ENCODE data around the gene TELO2.
"Not testable (repeated sequence)": the region's sequence is repeated elsewhere in the genome, so short reads cannot be mapped to it uniquely, and the experiment has no call there.

The TELO2 gene

DNA sequence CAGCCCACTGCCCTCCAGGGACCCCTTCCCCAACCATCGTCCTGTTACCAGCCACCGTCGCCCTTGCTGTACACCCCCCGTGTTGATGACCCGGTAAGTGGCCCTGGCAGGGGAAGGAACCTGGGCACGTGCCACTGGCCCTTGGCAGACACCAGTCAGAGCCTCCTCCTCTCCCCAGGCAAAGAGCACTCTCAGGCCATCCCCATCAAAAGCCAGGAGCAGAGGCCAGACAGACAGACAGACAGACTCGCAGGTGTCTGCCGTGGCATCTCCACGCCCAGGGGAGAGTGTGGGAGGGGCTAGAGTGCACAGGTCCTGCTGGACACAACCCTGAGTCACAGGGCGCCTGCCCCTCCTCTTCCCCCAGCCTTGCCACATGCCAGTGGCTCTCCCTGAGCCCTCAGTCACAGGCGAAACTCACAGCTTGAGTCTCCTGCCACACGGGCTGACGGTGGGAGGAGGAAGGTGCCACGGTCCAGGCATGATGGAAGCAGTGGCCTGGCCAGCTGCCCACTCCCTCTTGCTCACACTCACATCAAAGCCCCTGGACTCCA lies 26.1 kb upstream of the TELO2 start:
- no peak overlapping the region for H3K27ac Mint-ChIP-seq
- H3K4me3 Mint-ChIP-seq = no peak overlapping the region
- H3K9me3 Mint-ChIP-seq = no peaks in the 10 kb centered on the region
- H3K36me3 Mint-ChIP-seq = peaks cover 3% of the 10 kb centered on the region
- peaks cover 27% of the 10 kb centered on the region for H3K4me1 Mint-ChIP-seq
- H3K27me3 Mint-ChIP-seq = no peaks in the 10 kb centered on the region

DNA sequence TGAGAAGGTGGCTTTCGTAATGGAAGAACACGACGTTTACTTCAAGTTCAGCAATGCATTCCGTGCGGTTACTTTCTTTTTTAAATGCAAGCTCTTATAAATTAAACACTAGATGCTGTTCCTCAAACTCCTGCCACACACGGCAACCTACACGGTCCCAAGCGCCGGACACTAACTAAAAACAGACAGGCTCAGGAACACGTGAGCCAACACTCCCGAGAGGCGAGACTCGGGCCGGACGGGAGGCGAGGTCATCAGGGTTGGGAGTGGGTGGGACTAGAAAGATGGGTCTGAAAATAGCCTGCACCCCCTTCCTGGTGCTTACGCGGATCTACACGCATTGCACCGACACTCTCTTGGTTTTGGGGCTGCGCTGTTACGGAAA lies 24.7 kb upstream of the TELO2 start:
- Mint-ChIP-seq H3K4me3 (no peak overlapping the region), H3K27me3 (no peaks in the 10 kb centered on the region), H3K27ac (no peak overlapping the region), H3K36me3 (peaks cover 1% of the 10 kb centered on the region), H3K4me1 (peaks cover 35% of the 10 kb centered on the region), H3K9me3 (no peaks in the 10 kb centered on the region)

DNA sequence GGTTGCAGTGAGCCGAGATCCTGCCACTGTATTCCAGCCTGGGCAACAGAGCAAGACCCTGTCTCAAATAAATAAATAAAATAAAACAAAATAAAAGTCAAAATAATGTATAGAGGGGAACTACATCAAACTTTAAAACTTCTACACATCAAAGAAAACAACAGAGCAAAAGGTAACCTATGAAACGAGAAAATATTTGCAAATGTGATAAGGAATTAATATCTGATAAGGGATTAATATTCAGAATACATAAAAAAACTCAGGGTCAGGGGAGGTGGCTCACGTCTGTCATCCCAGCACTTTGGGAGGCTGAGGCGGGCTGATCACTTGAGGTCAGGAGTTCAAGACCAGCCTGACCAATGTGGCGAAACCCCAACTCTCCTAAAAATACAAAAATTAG lies 24.0 kb upstream of the TELO2 start:
- not testable (repeated sequence) for H3K27ac Mint-ChIP-seq, H3K27me3 Mint-ChIP-seq, H3K9me3 Mint-ChIP-seq, H3K36me3 Mint-ChIP-seq, H3K4me3 Mint-ChIP-seq
- H3K4me1 Mint-ChIP-seq = peaks cover 38% of the 10 kb centered on the region

DNA sequence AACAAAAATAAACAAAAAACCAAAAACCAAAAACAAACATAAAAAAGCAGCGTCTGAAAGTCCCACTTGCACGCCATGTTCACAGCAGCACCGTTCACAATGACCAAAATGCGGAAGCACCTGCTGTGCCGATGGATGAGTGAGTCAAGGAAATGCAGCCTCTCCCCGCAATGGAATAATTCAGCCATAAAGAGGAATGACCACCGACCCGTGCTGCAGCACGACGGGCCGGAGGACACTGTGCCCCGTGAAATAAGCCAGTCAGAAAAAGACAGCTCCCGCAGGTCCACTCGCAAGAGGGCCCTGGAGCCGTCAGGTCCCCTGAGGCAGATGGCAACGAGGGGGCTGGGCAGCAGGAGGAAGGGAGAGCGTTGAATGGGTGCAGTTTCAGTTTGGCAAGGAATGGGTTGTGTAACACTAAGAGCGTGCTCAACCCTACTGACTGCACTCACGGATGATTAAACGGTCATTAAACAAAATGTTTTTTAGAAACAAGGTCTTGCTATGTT lies 23.4 kb upstream of the TELO2 start:
- peaks cover 39% of the 10 kb centered on the region for H3K4me1 Mint-ChIP-seq

DNA sequence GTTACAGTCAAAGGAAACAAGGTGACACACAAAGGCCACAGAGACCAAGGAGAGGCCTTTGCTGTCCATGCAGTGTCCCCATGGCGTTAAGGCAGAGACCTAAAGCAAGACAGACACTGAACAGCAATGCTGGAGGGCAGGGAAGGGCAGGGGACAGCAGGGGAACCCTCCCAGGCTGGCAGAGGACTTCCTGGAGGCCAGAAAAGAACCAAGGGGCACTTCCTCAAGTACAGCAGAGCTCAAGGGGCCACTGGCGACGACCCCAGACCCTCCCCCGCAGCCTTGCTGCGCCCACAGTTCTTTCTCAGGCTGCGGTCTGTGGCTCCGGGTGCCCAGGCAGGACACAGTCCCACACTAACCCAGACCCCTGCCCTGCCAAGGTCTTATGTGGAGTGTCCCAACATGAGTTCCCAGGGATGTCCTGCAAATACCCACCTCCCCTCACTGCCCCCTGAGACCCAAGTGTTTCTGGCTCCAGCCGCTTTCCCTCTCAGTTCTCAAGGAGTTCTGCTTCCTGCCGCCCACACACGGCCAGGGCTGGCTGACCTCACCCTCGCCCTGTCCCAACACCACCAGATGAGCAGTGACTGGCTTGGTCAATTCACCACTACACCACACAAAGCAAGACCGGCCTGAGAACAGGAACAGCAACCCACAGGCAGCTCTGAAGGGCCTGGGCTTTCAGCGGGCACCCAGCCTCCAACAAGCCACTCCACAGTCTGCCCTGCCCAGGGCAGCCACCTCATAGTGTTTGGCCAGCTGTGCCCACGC lies 22.5 kb upstream of the TELO2 start:
- H3K9me3 Mint-ChIP-seq = no peaks in the 10 kb centered on the region
- H3K36me3 Mint-ChIP-seq = peaks cover 1% of the 10 kb centered on the region
- H3K4me1 Mint-ChIP-seq = peaks cover 43% of the 10 kb centered on the region
- H3K27me3 Mint-ChIP-seq = no peaks in the 10 kb centered on the region
- H3K4me3 Mint-ChIP-seq = no peak overlapping the region
- no peak overlapping the region for H3K27ac Mint-ChIP-seq

More for the DNA sequence above, 23.4 kb upstream of the TELO2 start:
- H3K9me3 Mint-ChIP-seq = no peaks in the 10 kb centered on the region
- peaks cover 1% of the 10 kb centered on the region for H3K36me3 Mint-ChIP-seq
- peak overlapping the region; percentile 62 for H3K4me3 Mint-ChIP-seq
- H3K27ac Mint-ChIP-seq = no peak overlapping the region
- no peaks in the 10 kb centered on the region for H3K27me3 Mint-ChIP-seq

DNA sequence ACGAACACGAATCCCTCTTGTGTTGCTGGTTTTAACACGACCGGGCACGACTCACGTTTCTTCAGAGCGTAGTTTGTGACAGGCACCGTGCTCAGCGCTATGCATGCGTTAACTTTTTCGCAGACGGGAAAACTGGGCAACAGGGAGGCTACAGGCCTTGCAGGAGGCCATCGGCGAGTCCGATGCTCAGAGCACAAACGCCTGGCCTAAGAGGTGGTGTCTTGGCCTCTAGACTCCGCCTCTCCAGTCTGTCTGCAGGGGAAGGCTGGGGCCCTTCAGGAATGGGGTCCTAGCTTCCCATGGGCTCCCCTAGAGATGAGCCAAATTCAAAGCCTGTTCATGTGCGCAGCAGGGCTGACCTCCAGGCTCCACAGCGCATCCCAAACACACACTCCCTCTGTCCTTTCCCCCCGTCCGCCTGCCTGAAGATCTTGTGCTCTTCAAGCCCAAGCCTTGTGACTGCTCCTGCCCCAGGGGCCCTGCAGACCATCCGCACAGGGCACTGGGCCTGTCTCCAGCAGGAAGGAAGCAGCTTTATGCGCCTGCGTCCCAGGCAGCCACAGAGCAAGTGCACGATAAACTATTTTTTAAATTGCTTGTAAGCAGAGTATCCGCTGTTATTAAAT lies 21.5 kb upstream of the TELO2 start:
- Mint-ChIP-seq H3K9me3 (no peaks in the 10 kb centered on the region), H3K4me1 (peaks cover 47% of the 10 kb centered on the region), H3K36me3 (peaks cover 1% of the 10 kb centered on the region), H3K27me3 (no peaks in the 10 kb centered on the region), H3K27ac (no peak overlapping the region), H3K4me3 (no peak overlapping the region)

DNA sequence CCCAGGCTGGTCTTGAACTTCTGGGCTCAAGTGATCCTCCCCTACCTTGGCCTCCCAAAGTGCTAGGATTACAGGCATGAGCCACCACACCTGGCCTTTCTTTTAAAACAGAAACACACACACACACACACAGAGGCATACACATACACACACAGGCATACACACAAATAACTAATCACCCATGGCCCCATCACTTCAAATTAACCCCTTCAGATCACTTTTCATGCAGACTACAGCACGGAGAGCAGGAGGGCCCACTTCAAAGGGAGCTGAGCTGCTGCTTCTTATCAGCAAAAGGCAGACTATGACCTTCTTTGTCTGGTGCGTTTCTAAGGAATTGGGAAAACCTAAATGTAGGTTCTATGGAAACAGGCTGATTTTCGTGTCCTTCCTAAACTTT lies 20.2 kb upstream of the TELO2 start:
- peaks cover 43% of the 10 kb centered on the region for H3K4me1 Mint-ChIP-seq

DNA sequence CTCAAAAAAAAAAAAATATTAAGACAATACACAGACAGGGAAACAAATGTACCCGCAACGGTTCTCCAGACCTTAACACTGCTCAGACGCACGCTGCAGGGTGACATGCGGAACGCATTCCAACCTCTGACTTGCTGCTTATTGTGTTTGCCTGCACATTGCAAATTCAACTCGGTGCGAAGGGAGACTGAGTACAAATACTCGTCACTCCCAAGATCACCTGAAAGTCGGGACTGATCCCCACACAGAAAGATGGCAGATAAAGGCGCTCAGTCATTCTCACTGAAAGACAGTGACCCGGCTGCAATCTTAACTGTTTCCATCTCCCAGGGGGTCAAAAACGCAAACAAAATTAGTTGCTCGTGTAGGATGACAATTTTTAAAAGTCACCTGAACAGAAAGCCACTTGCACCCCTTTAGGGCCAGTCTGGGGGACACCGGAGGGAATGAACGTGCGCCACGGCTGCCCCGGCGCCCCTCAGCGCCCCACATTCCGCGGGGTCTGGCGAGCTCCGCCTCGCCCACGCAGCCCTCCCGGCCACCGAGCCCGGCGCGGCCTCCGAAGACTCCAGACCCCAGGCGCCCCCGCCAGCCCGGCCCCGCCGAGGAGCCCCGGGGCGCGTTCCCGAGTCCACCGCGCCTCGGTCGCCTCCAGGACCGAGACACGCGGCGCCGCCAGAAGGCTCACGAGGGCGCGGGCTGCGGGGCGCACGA lies 18.9 kb upstream of the TELO2 start:
- peak overlapping the region; percentile 84 for H3K4me3 Mint-ChIP-seq
- peaks cover 43% of the 10 kb centered on the region for H3K4me1 Mint-ChIP-seq
- H3K9me3 Mint-ChIP-seq = no peaks in the 10 kb centered on the region
- peaks cover 1% of the 10 kb centered on the region for H3K36me3 Mint-ChIP-seq
- H3K27me3 Mint-ChIP-seq = no peaks in the 10 kb centered on the region
- H3K27ac Mint-ChIP-seq = peak overlapping the region; percentile 23

More for the DNA sequence above, 20.2 kb upstream of the TELO2 start:
- no peak overlapping the region for H3K27ac Mint-ChIP-seq
- H3K4me3 Mint-ChIP-seq = peak overlapping the region; percentile 51
- H3K36me3 Mint-ChIP-seq = peaks cover 1% of the 10 kb centered on the region
- no peaks in the 10 kb centered on the region for H3K27me3 Mint-ChIP-seq
- H3K9me3 Mint-ChIP-seq = no peaks in the 10 kb centered on the region

DNA sequence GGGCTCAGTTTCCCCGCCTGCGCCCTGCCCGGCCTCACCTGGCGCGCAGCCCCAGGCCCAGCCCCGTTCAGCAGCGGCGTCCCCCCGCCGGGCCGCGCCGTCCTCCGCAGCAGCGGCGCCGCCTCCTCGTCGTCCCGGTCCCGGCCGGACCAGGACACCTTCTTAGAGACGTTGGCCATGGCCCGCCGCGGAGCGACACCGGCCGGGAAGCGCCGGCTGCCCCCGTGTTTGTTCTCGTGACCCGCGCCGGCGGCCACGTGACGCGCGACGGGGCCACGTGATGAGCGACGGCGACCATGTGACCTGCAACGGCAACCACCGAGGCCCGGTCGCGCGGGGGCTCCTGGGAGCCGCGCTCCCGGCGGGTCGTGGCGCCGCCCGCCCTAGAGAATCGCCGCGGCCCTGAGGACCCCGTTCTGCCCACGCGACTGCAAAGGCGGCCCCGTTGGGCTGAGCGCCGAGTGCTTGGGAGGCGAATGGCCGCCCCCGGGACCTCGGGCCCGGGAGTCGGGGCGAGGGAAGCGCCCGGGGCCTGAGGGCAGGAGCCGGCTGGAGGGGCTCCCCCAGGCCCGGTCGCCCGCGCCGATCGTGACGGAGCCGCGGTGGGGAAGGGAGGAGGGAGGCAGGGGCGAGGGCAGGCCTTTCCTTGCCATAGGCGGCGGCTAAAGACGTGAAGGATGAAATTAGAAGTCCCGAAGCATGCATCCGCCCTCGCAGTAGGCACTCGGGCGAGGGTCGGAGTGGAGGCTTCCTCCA lies 18.2 kb upstream of the TELO2 start, which contains the start of gene CLCN7:
CLCN7 (minus strand) TSS at position 233 of the 756 bp plus-strand sequence; CDS start at position 179, 54 bp downstream.
- Mint-ChIP-seq H3K27ac (peak within 1 kb of the TSS; percentile 92), H3K9me3 (no peaks in the 10 kb centered on the region), H3K4me3 (peak within 1 kb of the TSS; percentile 89), H3K36me3 (no peaks in the 10 kb centered on the region), H3K27me3 (no peaks in the 10 kb centered on the region), H3K4me1 (peaks cover 36% of the 10 kb centered on the region)

DNA sequence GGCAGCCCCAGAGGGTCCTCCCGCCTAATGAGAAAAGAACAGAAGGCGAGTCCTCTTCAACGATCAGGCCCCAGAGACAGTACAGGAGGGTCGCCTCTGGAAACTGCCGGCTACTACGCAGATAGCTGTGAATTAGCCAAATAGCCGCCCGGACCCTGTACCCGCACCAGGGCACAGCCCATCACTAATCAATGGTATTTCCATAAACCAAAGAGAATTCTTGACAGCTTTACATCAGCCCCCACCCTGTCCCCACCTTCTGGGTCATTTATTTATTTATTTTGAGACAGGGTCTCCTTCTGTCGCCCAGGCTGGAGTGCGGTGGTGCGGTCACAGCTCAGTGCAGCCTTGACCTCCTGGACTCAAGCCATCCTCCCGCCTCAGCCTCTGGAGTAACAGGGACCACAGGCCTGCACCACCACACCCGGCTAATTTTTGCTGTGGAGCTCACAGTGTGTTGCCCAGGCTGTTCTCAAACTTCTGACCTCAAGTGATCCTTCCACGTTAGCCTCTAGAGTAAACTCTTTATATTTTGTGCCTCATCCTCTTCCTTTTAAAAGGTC lies 17.5 kb upstream of the TELO2 start:
- H3K4me3 Mint-ChIP-seq = peak overlapping the region; percentile 89
- H3K9me3 Mint-ChIP-seq = no peaks in the 10 kb centered on the region
- H3K27ac Mint-ChIP-seq = peak overlapping the region; percentile 92
- peaks cover 32% of the 10 kb centered on the region for H3K4me1 Mint-ChIP-seq
- no peaks in the 10 kb centered on the region for H3K36me3 Mint-ChIP-seq
- H3K27me3 Mint-ChIP-seq = no peaks in the 10 kb centered on the region

DNA sequence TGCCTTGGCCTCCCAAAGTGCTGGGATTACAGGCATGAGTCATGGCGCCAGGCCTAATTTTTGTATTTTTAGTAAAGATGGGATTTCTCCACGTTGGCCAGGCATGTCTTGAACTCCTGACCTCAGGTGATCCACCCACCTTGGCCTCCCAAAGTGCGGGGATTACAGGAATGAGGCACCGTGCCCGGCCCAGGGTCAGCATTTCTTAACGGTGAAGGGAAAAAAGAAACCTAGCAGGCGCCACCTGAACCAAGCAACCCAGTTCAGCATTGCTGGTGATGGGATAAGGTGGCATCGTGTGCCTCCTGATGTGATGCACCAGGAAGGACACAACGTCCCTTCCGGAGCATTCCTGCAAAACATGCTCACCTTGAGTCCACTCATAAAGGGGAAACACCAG lies 16.1 kb upstream of the TELO2 start:
- no peak overlapping the region for H3K4me3 Mint-ChIP-seq
- H3K27me3 Mint-ChIP-seq = no peaks in the 10 kb centered on the region
- no peaks in the 10 kb centered on the region for H3K36me3 Mint-ChIP-seq
- H3K9me3 Mint-ChIP-seq = no peaks in the 10 kb centered on the region
- peaks cover 20% of the 10 kb centered on the region for H3K4me1 Mint-ChIP-seq
- H3K27ac Mint-ChIP-seq = no peak overlapping the region

DNA sequence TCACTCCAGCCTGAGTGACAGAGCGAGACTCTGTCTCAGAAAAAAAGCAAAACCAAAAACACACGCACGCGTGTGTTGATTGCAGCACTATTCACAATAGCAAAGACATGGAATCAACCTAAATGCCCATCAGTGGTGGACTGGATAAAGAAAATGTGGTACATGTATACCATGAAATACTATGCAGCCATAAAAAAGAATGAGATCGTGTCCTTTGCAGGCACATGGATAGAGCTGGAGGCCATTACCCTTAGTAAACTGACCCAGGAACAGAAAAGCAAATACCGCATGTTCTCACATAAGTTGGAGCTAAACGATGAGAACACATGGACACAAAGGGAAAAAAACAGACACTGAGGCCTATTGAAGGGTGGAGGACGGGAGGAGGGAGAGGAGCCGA lies 14.2 kb upstream of the TELO2 start:
- not testable (repeated sequence) for H3K27me3 Mint-ChIP-seq, H3K9me3 Mint-ChIP-seq, H3K27ac Mint-ChIP-seq, H3K36me3 Mint-ChIP-seq, H3K4me3 Mint-ChIP-seq
- peaks cover 10% of the 10 kb centered on the region for H3K4me1 Mint-ChIP-seq

DNA sequence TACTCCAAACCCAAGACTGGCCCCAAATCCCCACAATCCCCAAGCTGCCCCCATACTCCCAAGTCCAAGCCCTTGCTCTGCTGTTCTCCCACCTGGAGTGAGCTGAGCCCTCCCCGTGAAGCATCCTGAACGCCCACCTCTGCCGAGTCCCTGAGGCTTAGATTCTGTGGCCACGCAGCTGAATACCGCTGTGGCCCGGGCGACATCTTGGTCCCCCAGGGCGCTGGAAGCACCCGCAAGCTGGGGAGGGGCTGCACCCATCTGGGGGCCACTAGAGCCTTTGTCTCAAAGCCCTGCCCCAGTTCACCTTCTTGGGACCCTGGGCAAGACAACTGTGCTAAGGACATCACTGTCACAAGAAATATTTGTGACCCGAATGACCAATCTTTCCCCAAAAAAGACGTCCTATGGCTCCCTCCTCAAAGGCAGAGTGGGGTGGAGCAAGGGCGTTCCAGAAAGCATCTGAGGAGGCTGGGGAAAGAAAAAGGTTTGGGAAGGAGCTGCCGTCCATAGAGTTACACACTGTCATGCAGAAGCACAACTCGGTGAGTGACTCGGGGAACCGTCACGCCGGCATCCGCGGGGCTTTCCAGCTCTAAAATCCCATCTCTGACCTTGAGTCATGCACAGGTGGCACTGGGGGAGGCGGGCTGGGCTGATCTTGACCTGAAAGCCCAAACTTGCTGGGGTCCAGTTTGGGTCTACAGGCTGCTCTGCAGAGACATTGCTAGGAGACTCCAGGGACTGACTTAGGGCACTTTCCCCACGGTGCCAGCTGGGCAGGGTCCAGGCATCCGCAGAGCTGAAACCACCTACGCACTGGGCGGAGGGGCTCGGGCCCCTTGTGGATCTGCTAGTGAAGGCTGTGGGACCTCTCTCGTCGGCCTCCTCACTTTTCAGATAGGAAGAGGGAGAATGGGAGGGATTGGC lies 11.0 kb upstream of the TELO2 start:
- Mint-ChIP-seq H3K4me1 (no peaks in the 10 kb centered on the region), H3K27me3 (no peaks in the 10 kb centered on the region), H3K36me3 (no peaks in the 10 kb centered on the region), H3K27ac (no peak overlapping the region), H3K9me3 (no peaks in the 10 kb centered on the region), H3K4me3 (no peak overlapping the region)

All from activated naive CD4-positive, alpha-beta T cell treated with anti-CD3 and anti-CD28 coated beads, Interleukin-2, amount 50 U/mL, for 24 hours (primary cell).